Epithelial cell of alveolus of lung (primary cell): ENCODE results near the gene NUTM2B. TPM values are rescaled to one million over a fixed set of nuclear protein-coding genes. Genes with fewer than 3 reads are reported as not detected.

Experiments
- total RNA-seq: library from RNA; depleted of rRNA; stranded (reverse); fragments of >200 nt; gene quantifications from 2 replicates; pipeline ENCODE4 v1.2.1, GENCODE V29; 2015

The NUTM2B gene
- 0.39 and 1.8 TPM in 2 replicates for total RNA-seq

DNA sequence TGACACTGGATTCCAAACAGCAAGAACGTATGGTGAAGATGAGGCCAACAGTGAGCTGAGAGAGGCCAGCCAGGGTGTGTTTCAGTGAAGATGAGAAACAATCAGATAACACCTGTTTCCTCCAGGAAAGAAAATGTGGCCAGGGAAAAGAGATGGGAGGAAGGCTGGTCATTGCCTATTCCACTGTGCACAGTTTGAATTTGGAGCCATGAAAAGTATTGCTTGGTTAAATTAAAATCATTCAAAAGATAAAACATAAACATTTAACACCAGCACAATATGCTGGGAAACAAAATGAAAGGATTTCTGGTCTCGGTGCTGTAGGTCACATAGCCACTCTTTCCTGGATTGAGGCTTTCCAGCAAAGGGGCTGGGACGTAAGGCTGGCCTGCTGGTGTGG lies at the start of gene NUTM2B:
Gene NUTM2B, plus strand, starts transcription at position 301 of the 400 bp plus-strand sequence. CDS start 383 bp downstream, outside the sequence.

Other genes starting within 250 kb of the NUTM2B start
- gene EIF5AL1, start 190.7 kb upstream of the NUTM2B start, total RNA-seq = 0.32 and 0.65 TPM in 2 replicates
- not detected in 2 replicates for gene SFTPA2, start 142.8 kb upstream of the NUTM2B start, total RNA-seq
- not detected in 2 replicates for gene SFTPA1, start 92.3 kb upstream of the NUTM2B start, total RNA-seq
- 0.13 TPM in 1 of 2 replicates, not detected in the other for gene NUTM2E, start 123.5 kb downstream of the NUTM2B start, total RNA-seq
- gene SFTPD, start 245.9 kb downstream of the NUTM2B start, total RNA-seq = not detected in 2 replicates